GF-D8 (cell line): Measurements from ENCODE around the gene SHCBP1L.

ENCODE experiments used
- DNase-seq: peaks from one replicate; lab custom pipeline; 2025; lab: John Stamatoyannopoulos, UW

The SHCBP1L gene

GRCh38 chr1:182952677-182953444 is at the start of gene SHCBP1L:
Gene SHCBP1L, minus strand, starts transcription at chr1:182953166. Its CDS starts 33 bp downstream, at chr1:182953133.
- no peak for DNase-seq

GRCh38 chr1:183002267-183002666 is 49.3 kb upstream of the SHCBP1L start:
- DNase-seq = no peak

- DNase-seq = no peak
Observed at GRCh38 chr1:183000167-183000962, 47.4 kb upstream of the SHCBP1L start.

GRCh38 chr1:182998482-182998881 is 45.5 kb upstream of the SHCBP1L start:
- no peak for DNase-seq

- DNase-seq = no peak
Observed at GRCh38 chr1:182996816-182997215, 43.9 kb upstream of the SHCBP1L start.

- DNase-seq = peak; percentile 38
Observed at GRCh38 chr1:182995894-182996293, 42.9 kb upstream of the SHCBP1L start.

GRCh38 chr1:182993746-182994145 is 40.8 kb upstream of the SHCBP1L start:
- DNase-seq = no peak

- DNase-seq = no peak
Observed at GRCh38 chr1:182990413-182991144, 37.6 kb upstream of the SHCBP1L start.

GRCh38 chr1:182985876-182986275 is 32.9 kb upstream of the SHCBP1L start:
- DNase-seq = no peak

GRCh38 chr1:182984621-182985020 is 31.7 kb upstream of the SHCBP1L start:
- DNase-seq = no peak

- DNase-seq = no peak
Observed at GRCh38 chr1:182984138-182984537, 31.2 kb upstream of the SHCBP1L start.

- no peak for DNase-seq
Observed at GRCh38 chr1:182978151-182978853, 25.3 kb upstream of the SHCBP1L start.

GRCh38 chr1:182977480-182977879 is 24.5 kb upstream of the SHCBP1L start:
- DNase-seq = no peak

GRCh38 chr1:182974506-182975191 is 21.7 kb upstream of the SHCBP1L start:
- DNase-seq = no peak

- DNase-seq = no peak
Observed at GRCh38 chr1:182972829-182973228, 19.9 kb upstream of the SHCBP1L start.

- DNase-seq = no peak
Observed at GRCh38 chr1:182972231-182972630, 19.3 kb upstream of the SHCBP1L start.

GRCh38 chr1:182971219-182971618 is 18.3 kb upstream of the SHCBP1L start:
- DNase-seq = no peak

GRCh38 chr1:182968836-182969734 is 16.1 kb upstream of the SHCBP1L start:
- DNase-seq = no peak

GRCh38 chr1:182968151-182968741 is 15.3 kb upstream of the SHCBP1L start:
- DNase-seq = no peak

- no peak for DNase-seq
Observed at GRCh38 chr1:182965861-182966260, 12.9 kb upstream of the SHCBP1L start.
